Ovary (tissue), 9 donors: Measurements from ENCODE around the gene MON1A. TPM values are rescaled to one million over a fixed set of nuclear protein-coding genes. Genes with fewer than 3 reads are reported as not detected.

ENCODE experiments used
- DNase-seq, 5 donors: peaks; one replicate each; pipeline ENCODE4 v3.0.0-alpha.2; 2019 to 2020
- H3K27ac ChIP-seq, 2 donors: fragments of 200-600 bp; one replicate each; pipeline versions ENCODE4 v1.5.1 to v1.8.0; 2019 to 2022
- H3K27me3 ChIP-seq: fragments of 200-600 bp; one replicate; pipeline ENCODE4 v1.8.0; 2022
- H3K36me3 ChIP-seq: fragments of 200-600 bp; sonication (generic); one replicate; pipeline ENCODE4 v1.5.1; 2019
- H3K4me1 ChIP-seq: one replicate; pipeline ENCODE4 v1.8.1; 2013; ENCODE audit warnings: mild to moderate bottlenecking, moderate library complexity; ENCODE audit not compliant: insufficient read depth
- H3K4me3 ChIP-seq: fragments of 200-600 bp; sonication (generic); one replicate; pipeline ENCODE4 v1.5.1; 2017
- H3K9me3 ChIP-seq, 2 donors: fragments of 200-600 bp in 1 of 2; sonication (generic) in 1 of 2; one replicate each; pipeline versions ENCODE4 v1.5.1 to v1.8.1; 2013 to 2019; ENCODE audit warnings: mild to moderate bottlenecking in 1 of 2, moderate library complexity in 1 of 2
- EP300 ChIP-seq: sonication (generic); formaldehyde crosslinking; IDR thresholded peaks from one replicate; pipeline ENCODE4 v1.6.1; 2017; ENCODE audit warnings: antibody characterized with exemption
- POLR2A ChIP-seq: fragments of 450-650 bp; IDR thresholded peaks from one replicate; pipeline ENCODE4 v1.6.1; 2017; ENCODE audit warnings: antibody characterized with exemption, mild to moderate bottlenecking, moderate library complexity
- WGBS, 3 donors: extraction: QIAGEN DNeasy Blood & Tissue Kit in 1 of 3; methylation state at CpG; one replicate each; pipeline versions ENCODE4 v1.1.5 to v1.1.7; 2013 to 2017; 5-methylcytosine and 5-hydroxymethylcytosine counted together
- intact Hi-C, 4 donors: fragments of 100-400 bp; cut with DNase I; formaldehyde crosslinking; loops; one replicate each; pipeline versions ENCODE4 v1.11.0 to v1.15.1; 2022 to 2023
- polyA plus RNA-seq, 2 donors: library from polyadenylated mRNA; stranded (reverse); fragments of 200-250 nt in 1 of 2; fragments of 350-450 nt in 1 of 2; fragmentation: Illumina TruSeq in 1 of 2; extraction: RNeasy Lipid Tissue Mini Kit (QIAGEN cat#74804) in 1 of 2; gene quantifications; one replicate each; pipeline ENCODE4 v1.2.3, GENCODE V29; 2013 to 2014
- total RNA-seq, 7 donors: library from RNA; depleted of rRNA in 2 of 7; stranded (reverse); fragments of >200 nt in 2 of 7; fragmentation: NEBNext Ultra II Directional in 3 of 7; extraction: Animal tissue kit (Norgen Biotek cat#: 25700) in 3 of 7; gene quantifications; one replicate each; pipeline versions ENCODE4 v1.1.0 to v1.2.4, GENCODE V29; 2016 to 2023
- TF ChIP-seq, protein P1 (sequence below), 3 donors: fragments of 450-650 bp in 2 of 3; fragments of 200-600 bp in 1 of 3; IDR thresholded peaks; one replicate each; pipeline versions ENCODE4 v1.5.1 to v1.8.0; 2016 to 2022; ENCODE audit warnings: antibody characterized with exemption in 3 of 3, mild to moderate bottlenecking in 1 of 3
- donor health status: DM: no; HTN: no; CAD: no; lungs with moderate emphysema.
- donor health status: DM: no; HTN: no; CAD: no.
- donor health status: Bipolar disorder and iron deficiency.
- donor health status: DM: yes; HTN: yes; CAD: no.
- donor health status: DM: no; HTN: no; CAD: no.
- donor health status: DM: yes; HTN: yes; CAD: no.

MON1A gene
- total and polyA plus RNA-seq, 9 donors = 2.8 to 13.2 (median 7.1) TPM

DNA sequence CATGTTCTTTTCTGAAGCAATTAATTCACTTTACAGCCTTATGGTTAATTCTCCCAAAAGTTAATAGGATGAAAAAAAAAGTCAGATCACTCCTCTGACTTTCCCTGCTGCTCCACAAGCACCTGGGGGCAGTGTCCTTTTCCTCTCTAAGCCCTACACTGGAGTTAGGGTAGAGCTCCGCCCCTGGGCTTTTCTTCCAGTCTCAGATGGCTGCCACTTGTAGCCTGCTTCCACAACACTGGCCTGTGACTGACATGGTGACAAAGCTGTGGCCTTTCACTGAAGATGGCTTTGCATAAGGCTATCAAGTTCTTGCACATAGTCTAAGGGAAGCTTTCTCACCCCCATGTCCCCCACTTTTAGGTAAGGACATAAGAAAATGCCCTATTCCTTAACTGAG lies 1.3 kb upstream of the MON1A start:
- peak overlapping the region in 1 of 2 donors; percentile 86 for H3K27ac ChIP-seq
- no peak overlapping the region for H3K4me3 ChIP-seq
- peaks cover 3% of the 10 kb centered on the region for H3K4me1 ChIP-seq
- no peaks in the 10 kb centered on the region for H3K36me3 ChIP-seq
- WGBS, 3 donors = 95 to 100% (median 95%) methylated on average over 1 of the region's 1 CpG
- intact Hi-C loops = no loop called here
- H3K9me3 ChIP-seq = no peaks in the 10 kb centered on the region
- TF ChIP-seq EP300 (no peak), POLR2A (no peak)
- TF ChIP-seq, protein P1, sequence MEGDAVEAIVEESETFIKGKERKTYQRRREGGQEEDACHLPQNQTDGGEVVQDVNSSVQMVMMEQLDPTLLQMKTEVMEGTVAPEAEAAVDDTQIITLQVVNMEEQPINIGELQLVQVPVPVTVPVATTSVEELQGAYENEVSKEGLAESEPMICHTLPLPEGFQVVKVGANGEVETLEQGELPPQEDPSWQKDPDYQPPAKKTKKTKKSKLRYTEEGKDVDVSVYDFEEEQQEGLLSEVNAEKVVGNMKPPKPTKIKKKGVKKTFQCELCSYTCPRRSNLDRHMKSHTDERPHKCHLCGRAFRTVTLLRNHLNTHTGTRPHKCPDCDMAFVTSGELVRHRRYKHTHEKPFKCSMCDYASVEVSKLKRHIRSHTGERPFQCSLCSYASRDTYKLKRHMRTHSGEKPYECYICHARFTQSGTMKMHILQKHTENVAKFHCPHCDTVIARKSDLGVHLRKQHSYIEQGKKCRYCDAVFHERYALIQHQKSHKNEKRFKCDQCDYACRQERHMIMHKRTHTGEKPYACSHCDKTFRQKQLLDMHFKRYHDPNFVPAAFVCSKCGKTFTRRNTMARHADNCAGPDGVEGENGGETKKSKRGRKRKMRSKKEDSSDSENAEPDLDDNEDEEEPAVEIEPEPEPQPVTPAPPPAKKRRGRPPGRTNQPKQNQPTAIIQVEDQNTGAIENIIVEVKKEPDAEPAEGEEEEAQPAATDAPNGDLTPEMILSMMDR (IDR thresholded peaks at IDR 0.05) = no peak
- peak in 1 of 5 donors; percentile 10 for DNase-seq
- no peaks in the 10 kb centered on the region for H3K27me3 ChIP-seq

DNA sequence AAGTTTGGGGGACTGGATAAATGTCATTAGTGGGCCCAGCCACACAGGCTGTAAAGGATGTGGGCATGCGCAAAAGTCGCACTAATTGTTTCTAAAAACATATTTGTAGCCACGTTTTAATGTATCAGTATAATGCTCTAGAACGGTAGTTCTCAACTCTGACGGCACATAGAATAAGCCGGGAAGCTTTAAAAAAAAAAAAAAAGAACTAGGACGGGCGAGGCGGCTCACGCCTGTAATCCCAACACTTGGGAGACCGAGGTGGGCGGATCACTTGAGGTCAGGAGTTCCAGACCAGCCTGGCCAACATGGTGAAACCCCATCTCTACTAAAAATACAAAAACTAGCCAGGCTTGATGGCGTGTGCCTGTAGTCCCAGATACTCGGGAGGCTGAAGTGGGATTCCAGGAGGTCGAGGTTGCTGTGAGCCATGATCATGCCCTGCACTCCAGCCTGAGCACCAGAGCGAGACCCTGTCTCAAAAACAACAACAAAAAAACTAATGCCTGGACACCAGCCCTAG lies 618 bp upstream of the MON1A start:
- no peaks in the 10 kb centered on the region for H3K36me3 ChIP-seq
- TF ChIP-seq EP300 = no peak
- TF ChIP-seq POLR2A = no peak
- TF ChIP-seq, protein P1 (IDR thresholded peaks at IDR 0.05) = no peak
- H3K4me1 ChIP-seq = peaks cover 3% of the 10 kb centered on the region
- 20 to 23% (median 21%) methylated on average over 16 of the region's 16 CpGs for WGBS, 3 donors
- no peak for DNase-seq
- peak overlapping the region; percentile 49 to 86 for H3K27ac ChIP-seq
- no peaks in the 10 kb centered on the region for H3K9me3 ChIP-seq
- peak overlapping the region; percentile 75 for H3K4me3 ChIP-seq
- intact Hi-C loops = no loop called here
- H3K27me3 ChIP-seq = no peaks in the 10 kb centered on the region

DNA sequence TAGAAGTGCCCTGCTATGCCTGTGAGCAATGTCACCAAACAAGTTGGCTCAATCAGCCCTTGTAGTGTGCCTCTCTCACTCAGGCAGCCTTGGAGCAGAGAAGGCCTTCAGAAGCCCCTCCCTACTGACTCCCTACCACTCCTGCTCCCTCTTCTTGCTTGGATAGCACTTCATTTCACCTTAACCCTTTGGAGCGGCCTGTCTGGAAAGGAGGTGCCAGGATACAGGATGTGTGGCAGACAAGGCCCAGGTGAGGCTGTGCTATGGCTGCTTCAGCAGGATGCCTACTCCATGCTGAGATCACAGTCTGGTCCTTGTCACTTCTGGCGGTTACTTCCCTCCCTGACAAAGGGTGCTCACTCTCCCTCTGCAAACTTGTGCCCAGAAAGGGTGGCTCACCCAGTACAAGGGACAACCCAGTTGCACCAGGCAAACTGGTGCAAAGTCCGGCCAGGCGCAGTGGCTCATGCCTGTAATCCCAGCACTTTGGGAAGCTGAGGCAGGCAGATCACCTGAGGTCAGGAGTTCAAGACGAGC lies 1.1 kb downstream of the MON1A start:
- WGBS, 3 donors = 75 to 89% (median 83%) methylated on average over 5 of the region's 5 CpGs
- peak in 1 of 5 donors; percentile 22 for DNase-seq
- Histone ChIP-seq H3K36me3 (no peaks in the 10 kb centered on the region), H3K27me3 (no peaks in the 10 kb centered on the region), H3K4me3 (no peak overlapping the region), H3K4me1 (peaks cover 3% of the 10 kb centered on the region), H3K27ac (no peak overlapping the region), H3K9me3 (no peaks in the 10 kb centered on the region)
- intact Hi-C loops = no loop called here
- TF ChIP-seq, protein P1 (IDR thresholded peaks at IDR 0.05) = no peak
- TF ChIP-seq EP300 (no peak), POLR2A (no peak)

DNA sequence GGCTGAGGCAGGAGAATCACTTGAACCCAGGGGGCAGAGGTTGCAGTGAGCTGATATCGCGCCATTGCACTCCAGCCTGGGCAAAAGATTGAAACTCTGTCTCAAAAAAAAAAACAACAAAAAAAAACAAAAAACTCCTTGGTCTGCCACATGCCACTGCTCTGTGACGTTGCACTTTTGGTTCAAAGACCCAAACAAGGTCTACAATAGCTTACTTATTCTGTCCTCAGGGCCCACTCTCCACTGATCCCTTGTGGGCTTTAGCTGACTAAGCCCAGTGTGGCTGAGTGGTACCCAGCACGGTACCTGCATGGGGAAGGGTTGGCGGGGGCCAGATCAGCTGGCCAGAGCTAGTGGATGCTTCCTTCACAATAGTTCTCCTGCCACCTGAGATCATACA lies 1.8 kb downstream of the MON1A start:
- intact Hi-C loops = no loop called here
- WGBS, 3 donors = 89 to 94% (median 93%) methylated on average over 5 of the region's 5 CpGs
- TF ChIP-seq POLR2A = no peak
- TF ChIP-seq, protein P1 (IDR thresholded peaks at IDR 0.05) = no peak
- no peak for TF ChIP-seq EP300
- Histone ChIP-seq H3K27me3 (no peaks in the 10 kb centered on the region), H3K27ac (no peak overlapping the region), H3K9me3 (no peaks in the 10 kb centered on the region), H3K4me1 (peaks cover 3% of the 10 kb centered on the region), H3K4me3 (no peak overlapping the region), H3K36me3 (no peaks in the 10 kb centered on the region)
- peak in 1 of 5 donors; percentile 5 for DNase-seq
